AG04449 (cell line): ENCODE results near the gene PTCD2.

Experiments
- CTCF ChIA-PET: fragments of 350-600 bp; formaldehyde crosslinking; extraction: SDS; loops from one replicate; lab custom pipeline; 2021; ENCODE audit warnings: antibody characterized with exemption; lab: Yijun Ruan, JAX
- POLR2A ChIA-PET: fragments of 400-600, 350-600 bp; formaldehyde crosslinking; extraction: SDS; loops from one replicate; lab custom pipeline; 2020; ENCODE audit warnings: antibody characterized with exemption, inconsistent platforms; lab: Yijun Ruan, JAX
- DNase-seq: peaks from one replicate; pipeline ENCODE4 v3.0.0-alpha.2; 2010; ENCODE audit warnings: low read depth, low spot score
- H3K4me3 ChIP-seq: 2 replicates; pipeline ENCODE4 v1.5.1; 2011; ENCODE audit warnings: low read depth, mild to moderate bottlenecking, control low read depth, low read length
- CTCF ChIP-seq: IDR thresholded peaks from one replicate; pipeline ENCODE4 v1.5.1; 2011; ENCODE audit warnings: mild to moderate bottlenecking, moderate library complexity, low read length, control low read depth, inconsistent platforms; ENCODE audit not compliant: insufficient read depth; ENCODE audit errors: missing control alignments

The PTCD2 gene

GRCh38 chr5:72408603-72409002, 88.4 kb downstream of the PTCD2 start:
- no peak for DNase-seq
- POLR2A ChIA-PET, result no interaction called here
- CTCF ChIA-PET, result interaction anchor here (1.3 kb wide), 1 partner anchor 116 kb away, joined by 7 read pairs; no protein-coding TSS in a partner anchor
- TF ChIP-seq CTCF, result no peak
- no peak overlapping the region for H3K4me3 ChIP-seq

- POLR2A ChIA-PET, result no interaction called here
- TF ChIP-seq CTCF, result no peak
- DNase-seq, result no peak
- CTCF ChIA-PET, result interaction anchor here (0.8 to 2.2 kb wide), 9 partner anchors 11 to 408 kb away, joined by 3 to 9 read pairs (median 4); no protein-coding TSS in a partner anchor
- no peak overlapping the region for H3K4me3 ChIP-seq
Observed at GRCh38 chr5:72410688-72411295, 90.6 kb downstream of the PTCD2 start.

- ChIA-PET POLR2A (interaction anchor here (0.6 to 0.9 kb wide), 2 partner anchors 50 to 111 kb away, joined by 3 read pairs; no protein-coding TSS in a partner anchor), CTCF (interaction anchor here (0.8 to 2.9 kb wide), 17 partner anchors 9 to 210 kb away, joined by 3 to 48 read pairs (median 3); no protein-coding TSS in a partner anchor)
- TF ChIP-seq CTCF, result peak; percentile 63
Observed at GRCh38 chr5:72412283-72413055, 92.3 kb downstream of the PTCD2 start.

GRCh38 chr5:72415616-72416325, 95.6 kb downstream of the PTCD2 start:
- POLR2A ChIA-PET, result no interaction called here
- CTCF ChIA-PET, result interaction anchor here (0.9 to 1.8 kb wide), 3 partner anchors 17 to 108 kb away, joined by 3 to 7 read pairs (median 3); no protein-coding TSS in a partner anchor
- TF ChIP-seq CTCF, result no peak
- no peak for DNase-seq
- no peak overlapping the region for H3K4me3 ChIP-seq

More at GRCh38 chr5:72412283-72413055, 92.3 kb downstream of the PTCD2 start:
- no peak overlapping the region for H3K4me3 ChIP-seq
- DNase-seq, result peak; percentile 73

- H3K4me3 ChIP-seq, result no peak overlapping the region
- no peak for DNase-seq
- POLR2A ChIA-PET, result no interaction called here
- CTCF ChIA-PET, result no interaction called here
- TF ChIP-seq CTCF, result no peak
Observed at GRCh38 chr5:72417333-72418062, 97.3 kb downstream of the PTCD2 start.
